ENCODE measurements around the gene EYA4.

DNA sequence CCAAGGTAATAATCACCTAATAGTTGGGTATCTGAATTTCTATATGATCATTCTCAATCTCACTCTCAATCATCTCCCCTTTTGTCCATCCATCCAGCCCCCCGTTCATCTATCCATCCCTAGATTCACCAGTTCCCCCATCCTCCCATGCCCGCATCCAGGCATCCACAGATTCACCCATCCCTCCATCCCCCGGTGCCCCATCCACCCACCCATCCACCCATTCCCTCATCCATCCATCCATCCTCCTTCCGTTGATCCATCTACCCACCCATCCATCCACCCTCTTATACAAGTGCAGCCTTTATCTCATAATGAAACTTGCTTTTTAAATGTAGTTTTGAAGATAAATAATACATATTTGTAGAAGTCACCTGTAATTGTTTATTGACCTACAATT, 76.5 kb downstream of the EYA4 start:
- TF ChIP-seq, protein P1, sequence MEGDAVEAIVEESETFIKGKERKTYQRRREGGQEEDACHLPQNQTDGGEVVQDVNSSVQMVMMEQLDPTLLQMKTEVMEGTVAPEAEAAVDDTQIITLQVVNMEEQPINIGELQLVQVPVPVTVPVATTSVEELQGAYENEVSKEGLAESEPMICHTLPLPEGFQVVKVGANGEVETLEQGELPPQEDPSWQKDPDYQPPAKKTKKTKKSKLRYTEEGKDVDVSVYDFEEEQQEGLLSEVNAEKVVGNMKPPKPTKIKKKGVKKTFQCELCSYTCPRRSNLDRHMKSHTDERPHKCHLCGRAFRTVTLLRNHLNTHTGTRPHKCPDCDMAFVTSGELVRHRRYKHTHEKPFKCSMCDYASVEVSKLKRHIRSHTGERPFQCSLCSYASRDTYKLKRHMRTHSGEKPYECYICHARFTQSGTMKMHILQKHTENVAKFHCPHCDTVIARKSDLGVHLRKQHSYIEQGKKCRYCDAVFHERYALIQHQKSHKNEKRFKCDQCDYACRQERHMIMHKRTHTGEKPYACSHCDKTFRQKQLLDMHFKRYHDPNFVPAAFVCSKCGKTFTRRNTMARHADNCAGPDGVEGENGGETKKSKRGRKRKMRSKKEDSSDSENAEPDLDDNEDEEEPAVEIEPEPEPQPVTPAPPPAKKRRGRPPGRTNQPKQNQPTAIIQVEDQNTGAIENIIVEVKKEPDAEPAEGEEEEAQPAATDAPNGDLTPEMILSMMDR (IDR thresholded peaks at IDR 0.05) = no peak
- TF ChIP-seq POLR2A (IDR thresholded peaks at IDR 0.05) = no peak
